ENCODE measurements around the gene TCF7L1. TPM values are rescaled to one million over a fixed set of nuclear protein-coding genes. Genes with fewer than 3 reads are reported as not detected.

TCF7L1 gene
- polyA plus RNA-seq, 1 donor (not counting 4 experiments of a cell fraction or from before 2014, with no cell fraction given), result 1.0 TPM

- H3K4me1 ChIP-seq (ENCODE audit: control insufficient read depth, extremely low read depth, insufficient read depth, low read length), result no peaks in the 10 kb centered on the region
- no peak overlapping the region for H3K4me3 ChIP-seq (ENCODE audit: control insufficient read depth in 2 of 3, extremely low read depth in 1 of 3, insufficient read depth in 2 of 3, low read depth in 1 of 3, low read length in 3 of 3)
- H3K4me2 ChIP-seq (ENCODE audit: control insufficient read depth, extremely low read depth, insufficient read depth, low read depth, low read length), result no peak overlapping the region
- FAIRE-seq (no peak), DNase-seq (ENCODE audit: low read depth, low spot score) (no peak)
- dilution Hi-C loops (cut with MboI; ENCODE audit: extremely low pct_ligation_motif_present, low sequenced_read_pairs), result no loop called here
- no peak overlapping the region for H2AFZ ChIP-seq (ENCODE audit: control insufficient read depth, low read length)
- no peaks in the 10 kb centered on the region for H3K9me3 ChIP-seq (ENCODE audit: control insufficient read depth, low read depth, low read length)
- H3K79me2 ChIP-seq (ENCODE audit: control insufficient read depth, insufficient read depth, low read length), result no peaks in the 10 kb centered on the region
- no peaks in the 10 kb centered on the region for H4K20me1 ChIP-seq (ENCODE audit: control insufficient read depth, extremely low read depth, insufficient read depth, low read length)
- H3K9ac ChIP-seq (ENCODE audit: control insufficient read depth, extremely low read depth, insufficient read depth, low read length), result no peak overlapping the region
- no peak overlapping the region for H3K27ac ChIP-seq (ENCODE audit: control insufficient read depth, insufficient read depth, low read length)
- no peaks in the 10 kb centered on the region for H3K27me3 ChIP-seq (ENCODE audit: control insufficient read depth, extremely low read depth, insufficient read depth, low read length)
- TF ChIP-seq, protein P1, sequence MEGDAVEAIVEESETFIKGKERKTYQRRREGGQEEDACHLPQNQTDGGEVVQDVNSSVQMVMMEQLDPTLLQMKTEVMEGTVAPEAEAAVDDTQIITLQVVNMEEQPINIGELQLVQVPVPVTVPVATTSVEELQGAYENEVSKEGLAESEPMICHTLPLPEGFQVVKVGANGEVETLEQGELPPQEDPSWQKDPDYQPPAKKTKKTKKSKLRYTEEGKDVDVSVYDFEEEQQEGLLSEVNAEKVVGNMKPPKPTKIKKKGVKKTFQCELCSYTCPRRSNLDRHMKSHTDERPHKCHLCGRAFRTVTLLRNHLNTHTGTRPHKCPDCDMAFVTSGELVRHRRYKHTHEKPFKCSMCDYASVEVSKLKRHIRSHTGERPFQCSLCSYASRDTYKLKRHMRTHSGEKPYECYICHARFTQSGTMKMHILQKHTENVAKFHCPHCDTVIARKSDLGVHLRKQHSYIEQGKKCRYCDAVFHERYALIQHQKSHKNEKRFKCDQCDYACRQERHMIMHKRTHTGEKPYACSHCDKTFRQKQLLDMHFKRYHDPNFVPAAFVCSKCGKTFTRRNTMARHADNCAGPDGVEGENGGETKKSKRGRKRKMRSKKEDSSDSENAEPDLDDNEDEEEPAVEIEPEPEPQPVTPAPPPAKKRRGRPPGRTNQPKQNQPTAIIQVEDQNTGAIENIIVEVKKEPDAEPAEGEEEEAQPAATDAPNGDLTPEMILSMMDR (optimal IDR thresholded peaks at IDR 0.05 in 1 of 3, IDR thresholded peaks at IDR 0.05 in 1 of 3, conservative IDR thresholded peaks at IDR 0.05 in 1 of 3; ENCODE audit: extremely low read depth in 1 of 3, insufficient read depth in 2 of 3, low read length in 3 of 3), result no peak
- TF ChIP-seq EZH2 (IDR thresholded peaks at IDR 0.05; ENCODE audit: low read length), result no peak
- no peaks in the 10 kb centered on the region for H3K36me3 ChIP-seq (ENCODE audit: control insufficient read depth in 2 of 2, extremely low read depth in 1 of 2, insufficient read depth in 2 of 2, low read length in 2 of 2)
- no peaks in the 10 kb centered on the region for H3K9me1 ChIP-seq (ENCODE audit: control insufficient read depth, extremely low read depth, insufficient read depth, low read length)
Measured at GRCh38 chr2:85212841-85213240, 79.6 kb downstream of the TCF7L1 start.

DNA sequence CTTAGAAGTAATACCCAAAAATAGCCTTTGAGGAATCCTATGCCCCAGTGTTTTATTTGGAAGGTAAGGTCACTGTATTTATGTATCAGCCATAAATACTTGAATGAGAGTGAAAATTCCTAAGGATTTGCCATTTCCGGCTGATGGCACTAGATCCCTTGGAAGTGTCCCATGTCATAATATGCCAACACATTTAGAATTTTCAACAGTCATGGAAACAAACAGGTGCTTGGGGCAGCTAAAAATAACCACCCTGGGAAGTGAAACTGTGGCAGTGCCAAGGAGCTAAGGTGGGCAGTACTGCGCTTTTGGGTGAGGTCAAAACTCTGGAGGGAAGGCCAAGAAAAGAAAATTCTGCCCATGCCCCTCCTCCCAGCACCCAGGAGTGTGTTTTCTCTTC, 80.2 kb downstream of the TCF7L1 start:
- Histone ChIP-seq H3K27me3 (ENCODE audit: control insufficient read depth, extremely low read depth, insufficient read depth, low read length) (no peaks in the 10 kb centered on the region), H3K27ac (ENCODE audit: control insufficient read depth, insufficient read depth, low read length) (no peak overlapping the region), H3K4me1 (ENCODE audit: control insufficient read depth, extremely low read depth, insufficient read depth, low read length) (no peaks in the 10 kb centered on the region), H3K4me3 (ENCODE audit: control insufficient read depth in 2 of 3, extremely low read depth in 1 of 3, insufficient read depth in 2 of 3, low read depth in 1 of 3, low read length in 3 of 3) (no peak overlapping the region), H4K20me1 (ENCODE audit: control insufficient read depth, extremely low read depth, insufficient read depth, low read length) (no peaks in the 10 kb centered on the region), H3K9me3 (ENCODE audit: control insufficient read depth, low read depth, low read length) (no peaks in the 10 kb centered on the region), H3K9me1 (ENCODE audit: control insufficient read depth, extremely low read depth, insufficient read depth, low read length) (no peaks in the 10 kb centered on the region), H3K4me2 (ENCODE audit: control insufficient read depth, extremely low read depth, insufficient read depth, low read depth, low read length) (no peak overlapping the region), H3K9ac (ENCODE audit: control insufficient read depth, extremely low read depth, insufficient read depth, low read length) (no peak overlapping the region), H3K79me2 (ENCODE audit: control insufficient read depth, insufficient read depth, low read length) (no peaks in the 10 kb centered on the region), H3K36me3 (ENCODE audit: control insufficient read depth in 2 of 2, extremely low read depth in 1 of 2, insufficient read depth in 2 of 2, low read length in 2 of 2) (no peaks in the 10 kb centered on the region), H2AFZ (ENCODE audit: control insufficient read depth, low read length) (no peak overlapping the region)
- no peak for FAIRE-seq
- no peak for TF ChIP-seq EZH2 (IDR thresholded peaks at IDR 0.05; ENCODE audit: low read length)
- TF ChIP-seq, protein P1 (optimal IDR thresholded peaks at IDR 0.05 in 1 of 3, IDR thresholded peaks at IDR 0.05 in 1 of 3, conservative IDR thresholded peaks at IDR 0.05 in 1 of 3; ENCODE audit: extremely low read depth in 1 of 3, insufficient read depth in 2 of 3, low read length in 3 of 3), result no peak
- dilution Hi-C loops (cut with MboI; ENCODE audit: extremely low pct_ligation_motif_present, low sequenced_read_pairs), result no loop called here
- no peak for DNase-seq (ENCODE audit: low read depth, low spot score)

Measured in keratinocyte (primary cell).